Mammary epithelial cell (primary cell): ENCODE data around the gene IBA57.

ENCODE experiments used
- EZH2 ChIP-seq: IDR thresholded peaks from 2 replicates; pipeline ENCODE4 v1.6.1; 2012; ENCODE audit warnings: low read length, inconsistent platforms, borderline replicate concordance
- TF ChIP-seq, protein P1 (sequence below), 2 donors: IDR thresholded peaks in 1 of 2; conservative IDR thresholded peaks in 1 of 2; 2 replicates each; pipeline ENCODE4 v1.5.1; 2011 to 2012; ENCODE audit warnings: inconsistent platforms in 2 of 2, low read length in 2 of 2, mild to moderate bottlenecking in 2 of 2, control low read depth in 1 of 2, low read depth in 1 of 2; ENCODE audit not compliant: insufficient read depth in 1 of 2; ENCODE audit errors: extremely low read depth in 1 of 2

DNA sequence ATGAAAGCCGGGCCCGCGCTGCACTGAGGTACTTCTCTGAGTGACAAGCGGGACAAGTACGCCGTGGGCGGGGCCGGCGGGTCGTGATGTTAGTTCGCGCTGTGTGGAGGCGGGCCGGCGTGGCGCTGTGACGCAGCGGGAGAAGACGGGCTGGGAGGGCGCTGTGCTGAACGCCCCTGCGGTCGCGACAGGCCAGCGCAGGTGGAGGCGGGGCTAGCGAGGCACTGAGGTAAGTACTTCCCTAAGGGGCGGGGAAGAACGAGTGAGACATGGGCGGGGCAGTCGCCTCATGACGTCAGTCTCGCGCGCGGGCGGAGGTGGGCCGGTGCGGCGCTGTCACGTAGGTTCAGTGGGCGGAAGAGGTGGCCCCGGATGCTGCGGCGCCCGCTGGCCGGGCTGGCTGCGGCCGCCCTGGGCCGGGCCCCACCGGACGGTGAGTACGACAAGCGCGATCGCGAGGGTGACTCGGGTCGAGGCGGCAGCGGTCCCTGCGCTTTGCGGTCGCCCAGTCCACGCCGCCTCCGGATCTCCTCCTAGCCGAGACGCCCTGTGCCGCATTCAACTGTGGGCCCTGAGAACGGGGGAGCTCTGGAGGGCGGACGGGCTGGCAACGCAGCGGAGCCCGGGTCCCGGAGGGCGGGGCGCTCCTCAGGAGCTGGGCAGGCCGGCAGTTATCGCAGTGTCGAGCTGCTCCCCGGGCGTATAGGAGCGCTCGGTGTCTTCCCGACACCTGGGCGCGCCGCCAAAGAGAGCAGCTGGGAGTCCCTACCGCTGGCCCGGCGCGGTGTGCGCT, 25.5 kb upstream of the IBA57 start, which contains the start of gene GUK1:
- TF ChIP-seq, protein P1, sequence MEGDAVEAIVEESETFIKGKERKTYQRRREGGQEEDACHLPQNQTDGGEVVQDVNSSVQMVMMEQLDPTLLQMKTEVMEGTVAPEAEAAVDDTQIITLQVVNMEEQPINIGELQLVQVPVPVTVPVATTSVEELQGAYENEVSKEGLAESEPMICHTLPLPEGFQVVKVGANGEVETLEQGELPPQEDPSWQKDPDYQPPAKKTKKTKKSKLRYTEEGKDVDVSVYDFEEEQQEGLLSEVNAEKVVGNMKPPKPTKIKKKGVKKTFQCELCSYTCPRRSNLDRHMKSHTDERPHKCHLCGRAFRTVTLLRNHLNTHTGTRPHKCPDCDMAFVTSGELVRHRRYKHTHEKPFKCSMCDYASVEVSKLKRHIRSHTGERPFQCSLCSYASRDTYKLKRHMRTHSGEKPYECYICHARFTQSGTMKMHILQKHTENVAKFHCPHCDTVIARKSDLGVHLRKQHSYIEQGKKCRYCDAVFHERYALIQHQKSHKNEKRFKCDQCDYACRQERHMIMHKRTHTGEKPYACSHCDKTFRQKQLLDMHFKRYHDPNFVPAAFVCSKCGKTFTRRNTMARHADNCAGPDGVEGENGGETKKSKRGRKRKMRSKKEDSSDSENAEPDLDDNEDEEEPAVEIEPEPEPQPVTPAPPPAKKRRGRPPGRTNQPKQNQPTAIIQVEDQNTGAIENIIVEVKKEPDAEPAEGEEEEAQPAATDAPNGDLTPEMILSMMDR (conservative IDR thresholded peaks at IDR 0.05 in 1 of 2, IDR thresholded peaks at IDR 0.05 in 1 of 2; ENCODE audit: extremely low read depth in 1 of 2, insufficient read depth in 1 of 2, low read depth in 1 of 2, low read length in 2 of 2), result no peak
- no peak for TF ChIP-seq EZH2
